AG10803 (cell line): ENCODE results near the gene SLC16A10.
"Not testable (repeated sequence)": the region's sequence is repeated elsewhere in the genome, so short reads cannot be mapped to it uniquely, and the experiment has no call there.

Experiments
- DNase-seq: peaks from one replicate; pipeline ENCODE4 v3.0.0; 2010; ENCODE audit warnings: low read depth
- H3K4me3 ChIP-seq: 2 replicates; pipeline ENCODE4 v1.5.1; 2011; ENCODE audit warnings: mild to moderate bottlenecking, low read length, control low read depth
- TF ChIP-seq, protein P1 (sequence below): conservative IDR thresholded peaks from 2 replicates; pipeline ENCODE4 v1.5.1; 2011; ENCODE audit warnings: mild to moderate bottlenecking, low read length, control low read depth, inconsistent platforms

The SLC16A10 gene

DNA sequence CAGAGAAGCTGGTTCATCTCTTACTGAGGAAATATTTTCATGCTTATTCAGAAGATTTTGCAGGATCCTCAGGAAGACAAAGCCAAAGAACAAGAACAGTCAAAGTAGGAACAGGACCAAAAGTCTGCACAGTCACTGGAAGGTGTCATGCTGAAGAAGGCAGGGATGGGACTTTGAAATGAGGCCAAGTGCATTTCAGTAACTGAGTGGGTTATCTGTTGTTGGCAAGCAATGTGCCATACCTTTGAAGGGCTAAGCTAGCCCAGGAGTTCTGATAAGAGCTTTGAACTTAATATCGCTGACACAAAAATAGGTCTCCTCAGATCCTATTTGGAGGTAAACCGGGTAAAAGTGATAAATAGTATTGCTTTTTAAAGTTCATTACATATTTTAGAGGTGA, 31.5 kb downstream of the SLC16A10 start:
- H3K4me3 ChIP-seq: no peak overlapping the region
- TF ChIP-seq, protein P1, sequence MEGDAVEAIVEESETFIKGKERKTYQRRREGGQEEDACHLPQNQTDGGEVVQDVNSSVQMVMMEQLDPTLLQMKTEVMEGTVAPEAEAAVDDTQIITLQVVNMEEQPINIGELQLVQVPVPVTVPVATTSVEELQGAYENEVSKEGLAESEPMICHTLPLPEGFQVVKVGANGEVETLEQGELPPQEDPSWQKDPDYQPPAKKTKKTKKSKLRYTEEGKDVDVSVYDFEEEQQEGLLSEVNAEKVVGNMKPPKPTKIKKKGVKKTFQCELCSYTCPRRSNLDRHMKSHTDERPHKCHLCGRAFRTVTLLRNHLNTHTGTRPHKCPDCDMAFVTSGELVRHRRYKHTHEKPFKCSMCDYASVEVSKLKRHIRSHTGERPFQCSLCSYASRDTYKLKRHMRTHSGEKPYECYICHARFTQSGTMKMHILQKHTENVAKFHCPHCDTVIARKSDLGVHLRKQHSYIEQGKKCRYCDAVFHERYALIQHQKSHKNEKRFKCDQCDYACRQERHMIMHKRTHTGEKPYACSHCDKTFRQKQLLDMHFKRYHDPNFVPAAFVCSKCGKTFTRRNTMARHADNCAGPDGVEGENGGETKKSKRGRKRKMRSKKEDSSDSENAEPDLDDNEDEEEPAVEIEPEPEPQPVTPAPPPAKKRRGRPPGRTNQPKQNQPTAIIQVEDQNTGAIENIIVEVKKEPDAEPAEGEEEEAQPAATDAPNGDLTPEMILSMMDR: no peak
- DNase-seq: no peak

DNA sequence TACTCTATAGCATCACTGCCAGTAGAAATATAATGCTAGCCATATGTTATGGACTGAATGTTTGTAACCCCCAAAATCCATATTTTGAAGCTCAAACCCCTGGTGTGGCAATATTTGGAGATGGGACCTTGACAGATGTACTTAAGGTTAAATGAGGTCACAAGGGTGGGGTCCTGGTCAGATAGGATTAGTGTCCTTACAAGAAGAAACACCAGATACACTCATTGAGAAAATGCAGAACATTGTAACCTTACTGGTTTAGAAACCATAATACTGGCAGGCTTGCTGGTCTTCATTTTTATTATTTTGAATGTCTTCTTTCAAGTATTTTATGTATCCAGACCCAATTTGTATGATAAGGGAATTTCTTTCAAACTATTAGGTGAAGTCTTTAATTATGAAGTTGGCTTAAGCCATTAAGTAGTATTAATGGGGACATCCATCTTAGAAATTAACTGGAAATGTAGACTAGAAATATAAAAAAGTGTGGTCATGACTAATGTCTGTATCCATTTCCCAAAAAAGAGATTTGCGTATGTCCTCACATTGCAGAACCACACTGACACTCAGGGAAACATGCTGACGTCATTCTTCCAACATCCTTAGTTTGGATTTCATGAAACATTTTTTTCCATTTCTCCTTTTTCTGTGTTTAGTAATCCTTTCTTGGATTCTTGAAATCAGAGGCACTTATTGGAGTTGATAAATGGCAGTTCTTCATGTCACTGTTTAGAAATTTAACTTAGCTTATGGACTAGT, 32.4 kb downstream of the SLC16A10 start:
- no peak overlapping the region for H3K4me3 ChIP-seq
- TF ChIP-seq, protein P1: no peak
- DNase-seq: no peak

DNA sequence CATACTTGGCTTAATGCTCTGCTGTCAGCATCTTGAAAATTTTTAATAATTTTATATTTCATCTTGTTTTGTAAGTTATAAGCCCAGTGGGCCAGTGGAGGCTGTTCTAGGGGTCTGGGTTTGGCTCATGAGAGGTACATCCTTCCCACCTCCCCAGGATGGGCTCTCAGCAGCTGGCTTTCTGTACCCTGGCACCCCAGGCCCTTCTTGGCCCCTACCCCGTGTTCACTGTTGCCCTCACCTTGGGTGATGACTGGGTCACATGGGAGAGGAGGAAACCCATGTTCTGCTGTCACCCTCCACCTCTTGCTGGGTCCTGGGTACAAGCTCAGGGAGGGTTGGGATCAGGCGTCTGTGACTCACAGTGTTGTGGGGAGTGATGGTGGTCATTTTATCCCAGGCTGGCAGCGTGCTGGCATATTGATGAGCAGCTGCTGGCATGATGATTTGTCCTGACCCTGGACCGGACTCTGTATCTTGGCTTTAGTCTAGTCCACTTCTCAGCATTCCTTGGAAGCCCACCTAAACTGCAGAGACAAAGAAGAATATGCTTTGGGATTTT, 34.6 kb downstream of the SLC16A10 start:
- TF ChIP-seq, protein P1: no peak
- no peak overlapping the region for H3K4me3 ChIP-seq
- no peak for DNase-seq

DNA sequence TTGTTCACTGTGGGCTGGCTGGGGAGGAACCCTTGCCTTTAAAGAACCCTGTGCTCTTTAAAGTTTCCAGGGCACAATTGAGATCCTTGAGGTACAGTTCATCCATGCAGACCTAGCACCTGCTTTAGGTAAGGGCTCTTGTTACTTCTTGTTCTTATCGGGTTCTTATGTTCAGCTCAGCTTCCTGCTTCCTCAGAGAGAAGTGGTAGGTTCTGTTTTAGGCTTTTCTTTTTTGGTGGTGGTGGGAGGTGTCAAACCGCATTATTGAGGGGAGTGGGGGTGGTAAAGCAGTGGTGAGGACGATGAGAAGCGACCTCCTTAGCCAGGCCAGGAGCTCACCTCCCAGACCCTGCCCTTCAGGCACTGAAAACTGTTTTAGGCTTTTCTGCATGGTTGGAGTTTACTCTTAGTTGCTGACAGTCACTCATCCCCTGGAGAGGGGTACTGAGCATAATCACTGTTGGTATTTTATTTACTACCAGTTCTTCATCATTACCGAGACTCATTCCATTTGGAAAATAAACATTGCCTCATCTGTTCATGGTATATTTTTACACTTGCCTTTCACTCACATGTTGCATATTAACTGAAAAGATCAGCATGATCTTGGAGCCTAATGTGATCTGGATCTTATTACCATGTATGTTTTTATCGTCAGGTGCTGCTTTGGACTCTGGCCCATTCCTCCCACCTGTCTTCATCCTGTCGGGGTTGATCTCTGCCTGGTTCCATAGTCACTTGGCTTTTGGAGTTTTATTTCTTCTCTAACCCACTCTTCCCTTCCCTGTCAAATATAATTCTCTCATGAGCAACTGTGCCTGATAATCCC, 35.4 kb downstream of the SLC16A10 start:
- no peak for DNase-seq

DNA sequence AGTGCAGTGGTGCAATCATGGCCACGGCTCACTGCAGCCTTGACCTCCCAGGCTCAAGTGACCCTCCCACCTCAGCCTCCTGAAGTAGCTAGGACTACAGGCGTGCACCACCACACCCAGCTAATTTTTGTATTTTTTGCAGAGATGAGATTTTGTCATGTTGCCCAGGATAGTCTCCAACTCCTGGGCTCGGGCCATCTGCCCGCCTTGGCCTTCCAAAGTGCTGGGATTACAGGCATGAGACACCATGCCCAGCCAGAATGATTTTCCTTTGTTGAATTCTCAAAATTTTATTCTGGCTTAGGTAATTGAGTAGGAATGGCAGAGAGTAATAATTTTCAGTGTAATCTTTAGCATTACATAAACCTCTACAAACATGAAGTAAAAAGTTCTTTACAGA, 37.1 kb downstream of the SLC16A10 start:
- TF ChIP-seq, protein P1: no peak
- DNase-seq: no peak

More for the DNA sequence above, 35.4 kb downstream of the SLC16A10 start:
- H3K4me3 ChIP-seq: no peak overlapping the region
- TF ChIP-seq, protein P1: no peak

DNA sequence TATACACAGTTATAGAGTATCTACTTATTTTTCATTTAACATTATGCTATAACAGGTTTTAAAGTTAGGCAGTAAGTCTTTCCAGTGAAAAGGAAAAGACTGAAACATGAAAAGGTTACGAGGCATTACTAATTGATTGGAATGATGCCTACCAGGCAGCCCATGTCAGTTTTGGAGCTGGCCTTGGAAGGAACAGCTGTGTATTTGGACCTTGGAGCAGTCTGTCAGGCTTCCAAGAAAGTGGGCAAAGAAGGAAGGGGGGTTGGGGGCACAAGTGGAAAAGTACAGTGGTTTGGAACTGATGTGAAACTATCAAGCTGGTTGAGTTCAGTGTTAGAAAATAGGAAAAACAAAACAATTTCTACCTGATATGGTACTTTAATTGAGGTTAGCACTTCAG, 41.7 kb downstream of the SLC16A10 start:
- no peak overlapping the region for H3K4me3 ChIP-seq
- no peak for DNase-seq
- TF ChIP-seq, protein P1: no peak

More for the DNA sequence above, 37.1 kb downstream of the SLC16A10 start:
- no peak overlapping the region for H3K4me3 ChIP-seq

DNA sequence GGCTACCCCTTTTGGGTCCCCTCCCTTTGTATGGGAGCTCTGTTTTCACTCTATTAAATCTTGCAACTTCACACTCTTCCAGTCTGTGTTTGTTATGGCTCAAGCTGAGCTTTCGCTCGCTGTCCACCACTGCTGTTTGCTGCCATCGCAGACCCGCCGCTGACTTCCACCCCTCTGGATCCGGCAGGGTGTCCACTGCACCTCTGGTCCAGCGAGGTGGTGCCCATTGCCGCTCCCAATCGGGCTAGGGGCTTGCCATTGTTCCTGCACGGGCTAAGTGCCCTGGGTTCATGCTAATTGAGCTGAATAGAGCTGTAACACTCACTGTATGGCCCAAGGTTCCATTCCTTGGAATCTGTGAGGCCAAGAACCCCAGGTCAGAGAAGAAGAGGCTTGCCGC, 43.7 kb downstream of the SLC16A10 start:
- DNase-seq, H3K4me3 ChIP-seq: not testable (repeated sequence)

DNA sequence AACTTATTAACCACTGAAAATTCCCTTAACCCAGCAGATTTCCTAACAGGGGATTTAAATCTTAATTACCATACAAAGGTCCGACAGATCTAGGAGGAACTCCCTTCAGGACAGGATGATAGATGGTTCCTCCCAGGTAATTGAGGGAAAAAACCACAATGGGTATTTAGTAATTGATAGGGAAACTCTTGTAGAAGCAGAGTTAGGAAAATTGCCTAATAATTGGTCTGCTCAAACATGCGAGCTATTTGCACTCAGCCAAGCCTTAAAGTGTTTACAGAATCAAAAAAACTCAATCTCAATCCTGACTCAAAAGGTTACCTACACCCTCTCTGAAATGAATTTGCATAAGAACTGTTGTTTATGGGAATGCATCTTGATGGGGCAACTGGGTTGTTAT, 45.4 kb downstream of the SLC16A10 start:
- not testable (repeated sequence) for H3K4me3 ChIP-seq, DNase-seq

DNA sequence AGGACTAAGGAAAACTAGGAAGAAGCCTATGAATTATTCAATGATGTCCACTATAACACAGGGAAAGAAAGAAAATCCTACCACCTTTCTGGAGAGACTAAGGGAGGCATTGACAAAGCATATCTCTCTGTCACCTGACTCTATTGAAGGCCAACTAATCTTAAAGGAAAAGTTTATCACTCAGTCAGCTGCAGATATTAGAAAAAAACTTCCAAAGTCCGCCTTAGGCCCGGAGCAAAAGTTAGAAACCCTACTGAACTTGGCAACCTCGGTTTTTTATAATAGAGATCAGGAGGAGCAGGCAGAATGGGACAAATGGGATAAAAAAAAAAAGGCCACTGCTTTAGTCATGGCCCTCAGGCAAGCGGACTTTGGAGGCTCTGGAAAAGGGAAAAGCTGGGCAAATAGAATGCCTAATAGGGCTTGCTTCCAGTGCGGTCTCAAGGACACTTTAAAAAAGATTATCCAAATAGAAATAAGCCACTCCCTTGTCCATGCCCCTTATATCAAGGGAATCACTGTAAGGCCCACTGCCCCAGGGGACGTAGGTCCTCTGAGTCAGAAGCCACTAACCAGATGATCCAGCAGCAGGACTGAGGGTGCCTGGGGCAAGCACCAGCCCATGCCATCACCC, 47.0 kb downstream of the SLC16A10 start:
- DNase-seq, H3K4me3 ChIP-seq: not testable (repeated sequence)

DNA sequence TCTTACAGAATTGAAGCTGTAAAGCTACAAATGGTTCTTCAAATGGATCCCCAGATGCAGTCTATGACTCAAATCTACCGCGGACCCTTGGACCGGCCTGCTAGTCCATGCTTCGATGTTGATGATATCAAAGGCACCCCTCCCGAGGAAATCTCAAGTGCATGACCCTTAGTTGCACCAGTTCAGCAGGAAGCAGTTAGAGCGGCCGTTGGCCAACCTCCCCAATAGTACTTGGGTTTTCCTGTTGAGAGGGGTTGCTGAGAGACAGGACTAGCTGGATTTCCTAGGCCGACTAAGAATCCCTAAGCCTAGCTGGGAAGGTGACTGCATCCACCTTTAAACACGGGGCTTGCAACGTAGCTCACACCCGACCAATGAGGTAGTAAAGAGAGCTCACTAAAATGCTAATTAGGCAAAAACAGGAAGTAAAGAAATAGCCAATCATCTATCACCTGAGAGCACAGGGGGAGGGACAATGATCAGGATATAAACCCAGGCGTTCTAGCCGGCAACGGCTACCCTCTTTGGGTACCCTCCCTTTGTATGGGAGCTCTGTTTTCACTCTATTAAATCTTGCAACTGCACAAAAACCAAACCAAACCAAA, 50.3 kb downstream of the SLC16A10 start:
- DNase-seq: not testable (repeated sequence)

More for the DNA sequence above, 50.3 kb downstream of the SLC16A10 start:
- not testable (repeated sequence) for H3K4me3 ChIP-seq
